CD8-positive, alpha-beta memory T cell (primary cell): Measurements from ENCODE around the gene WNK3. TPM values are rescaled to one million over a fixed set of nuclear protein-coding genes. Genes with fewer than 3 reads are reported as not detected.
"Not testable (repeated sequence)": the region's sequence is repeated elsewhere in the genome, so short reads cannot be mapped to it uniquely, and the experiment has no call there.

Experiments used
- CTCF ChIA-PET: fragments of 350-600 bp; sonication (Branson Sonifier 250); formaldehyde crosslinking; loops from one replicate; lab custom pipeline; 2021; ENCODE audit warnings: antibody characterized with exemption; lab: Charles Lee
- POLR2A ChIA-PET: fragments of 350-600 bp; sonication (Branson Sonifier 250); formaldehyde crosslinking; loops from one replicate; lab custom pipeline; 2021; ENCODE audit warnings: antibody characterized with exemption; lab: Charles Lee
- DNase-seq, 5 donors: peaks; one replicate each; pipeline versions ENCODE4 v3.0.0 to v3.0.0-alpha.2; 2020 to 2022; ENCODE audit warnings: mixed read lengths in 1 of 5
- H3K27ac ChIP-seq: one replicate; pipeline ENCODE4 v1.7.0; 2013; ENCODE audit warnings: low read depth, mild to moderate bottlenecking, low read length, moderate library complexity
- H3K27me3 ChIP-seq: 2 replicates; pipeline ENCODE4 v1.7.0; 2013; ENCODE audit warnings: low read length, mild to moderate bottlenecking; ENCODE audit not compliant: insufficient read depth, poor library complexity, severe bottlenecking
- H3K36me3 ChIP-seq: 2 replicates; pipeline ENCODE4 v1.7.0; 2013; ENCODE audit warnings: mild to moderate bottlenecking, low read length, moderate library complexity; ENCODE audit not compliant: insufficient read depth
- H3K4me1 ChIP-seq: 2 replicates; pipeline ENCODE4 v1.7.0; 2013; ENCODE audit warnings: mild to moderate bottlenecking, low read length, moderate library complexity; ENCODE audit not compliant: insufficient read depth
- H3K4me3 ChIP-seq: 2 replicates; pipeline ENCODE4 v1.7.0; 2013; ENCODE audit warnings: mild to moderate bottlenecking, low read length
- H3K9me3 ChIP-seq: 2 replicates; pipeline ENCODE4 v1.7.0; 2013; ENCODE audit warnings: mild to moderate bottlenecking, low read length
- H3K27ac Mint-ChIP-seq, 8 donors: one replicate each; pipeline ENCODE4 v1.8.0; 2020 to 2021; ENCODE audit warnings: mixed read lengths in 8 of 8, mild to moderate bottlenecking in 6 of 8, inconsistent platforms in 3 of 8, moderate library complexity in 3 of 8
- H3K27me3 Mint-ChIP-seq, 2 donors: one replicate each; pipeline ENCODE4 v1.8.0; 2020 to 2021; ENCODE audit warnings: mixed read lengths in 2 of 2, mild to moderate bottlenecking in 1 of 2, moderate library complexity in 1 of 2
- H3K36me3 Mint-ChIP-seq, 3 donors: one replicate each; pipeline ENCODE4 v1.8.0; 2020 to 2021; ENCODE audit warnings: mixed read lengths in 3 of 3, inconsistent platforms in 1 of 3, mild to moderate bottlenecking in 1 of 3
- H3K4me1 Mint-ChIP-seq, 3 donors: one replicate each; pipeline ENCODE4 v1.8.0; 2020 to 2021; ENCODE audit warnings: mixed read lengths in 3 of 3, inconsistent platforms in 1 of 3, mild to moderate bottlenecking in 1 of 3
- H3K4me3 Mint-ChIP-seq, 7 donors: one replicate each; pipeline ENCODE4 v1.8.0; 2020 to 2021; ENCODE audit warnings: mixed read lengths in 7 of 7, mild to moderate bottlenecking in 6 of 7, moderate library complexity in 4 of 7, inconsistent platforms in 2 of 7
- H3K9me3 Mint-ChIP-seq, 5 donors: one replicate each; pipeline ENCODE4 v1.8.0; 2020 to 2022; ENCODE audit warnings: mixed read lengths in 5 of 5, mild to moderate bottlenecking in 3 of 5, moderate library complexity in 2 of 5, inconsistent platforms in 1 of 5
- polyA plus RNA-seq: library from polyadenylated mRNA; unstranded; fragments of 300-500 nt; fragmentation: Illumina TruSeq; gene quantifications from one replicate; pipeline ENCODE4 v1.2.3, GENCODE V29; 2021
- total RNA-seq, 2 experiments: library from RNA; stranded (reverse); gene quantifications; one replicate each; pipeline ENCODE4 v1.2.3, GENCODE V29; 2021

WNK3 gene
- total RNA-seq (under 1 TPM; 0.13 TPM), polyA plus RNA-seq (0.13 TPM)

GRCh38 chrX:54357414-54358377 is at the start of gene WNK3:
Gene WNK3, minus strand, starts transcription at chrX:54358046.
- peaks cover 0 to under 1% (median 0%) of the 10 kb centered on the region in 5 donors for H3K9me3 Mint-ChIP-seq
- Histone ChIP-seq H3K36me3 (no peaks in the 10 kb centered on the region), H3K27me3 (no peaks in the 10 kb centered on the region), H3K4me1 (no peaks in the 10 kb centered on the region), H3K4me3 (peak within 1 kb of the TSS; percentile 56), H3K9me3 (no peaks in the 10 kb centered on the region), H3K27ac (no peak within 1 kb of the TSS)
- H3K4me1 Mint-ChIP-seq = peaks cover 13 to 26% (median 19%) of the 10 kb centered on the region in 3 donors
- ChIA-PET CTCF (interaction anchor here (0.6 kb wide), 1 partner anchor 184 kb away, joined by 3 read pairs; no protein-coding TSS in a partner anchor), POLR2A (no interaction called here)
- H3K27me3 Mint-ChIP-seq = peaks cover 34 to 57% of the 10 kb centered on the region in 2 donors
- peak within 1 kb of the TSS; percentile 73 to 87 (median 82) for H3K4me3 Mint-ChIP-seq
- peak in 2 of 5 donors; percentile 4 to 43 for DNase-seq
- no peaks in the 10 kb centered on the region for H3K36me3 Mint-ChIP-seq
- H3K27ac Mint-ChIP-seq = peak within 1 kb of the TSS in 3 of 8 donors; percentile 11 to 88 (median 20)

- no peaks in the 10 kb centered on the region for H3K36me3 Mint-ChIP-seq
- POLR2A ChIA-PET = no interaction called here
Measured at GRCh38 chrX:54407266-54407665, 49.4 kb upstream of the WNK3 start.

DNA sequence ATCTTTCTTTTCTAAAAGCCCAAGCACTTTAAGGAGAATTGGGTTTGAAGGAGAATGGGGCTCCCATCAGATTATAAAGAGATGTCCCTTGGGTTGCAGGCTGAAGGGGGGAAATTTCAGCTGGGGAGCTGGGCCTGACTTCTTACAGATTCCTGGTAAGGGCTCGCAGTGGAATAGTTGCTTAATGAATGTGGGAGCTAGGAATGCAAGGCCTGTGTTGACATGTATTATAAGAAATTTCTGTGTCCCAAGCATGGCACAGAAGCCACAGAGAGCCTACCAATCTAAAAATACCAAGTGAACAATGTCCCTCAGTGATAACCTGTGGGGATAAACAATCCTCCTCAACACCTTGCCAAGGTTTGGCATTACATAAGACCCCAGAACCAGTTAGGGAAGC is 39.3 kb upstream of the WNK3 start:
- Mint-ChIP-seq H3K36me3 (no peaks in the 10 kb centered on the region), H3K4me1 (no peaks in the 10 kb centered on the region), H3K27ac (no peak overlapping the region), H3K27me3 (peaks cover 0 to 1% of the 10 kb centered on the region in 2 donors), H3K9me3 (no peaks in the 10 kb centered on the region), H3K4me3 (no peak overlapping the region)
- Histone ChIP-seq H3K27ac (no peak overlapping the region), H3K4me3 (no peak overlapping the region), H3K27me3 (no peaks in the 10 kb centered on the region), H3K4me1 (no peaks in the 10 kb centered on the region), H3K9me3 (no peaks in the 10 kb centered on the region), H3K36me3 (no peaks in the 10 kb centered on the region)
- CTCF ChIA-PET = no interaction called here
- no peak for DNase-seq
- POLR2A ChIA-PET = no interaction called here

More at GRCh38 chrX:54407266-54407665, 49.4 kb upstream of the WNK3 start:
- no peak for DNase-seq
- H3K4me1 Mint-ChIP-seq = peaks cover 6 to 14% (median 8%) of the 10 kb centered on the region in 3 donors
- Histone ChIP-seq H3K27me3 (no peaks in the 10 kb centered on the region), H3K4me3 (no peak overlapping the region), H3K27ac (no peak overlapping the region), H3K36me3 (no peaks in the 10 kb centered on the region), H3K9me3 (no peaks in the 10 kb centered on the region), H3K4me1 (peaks cover 4% of the 10 kb centered on the region)
- H3K27me3 Mint-ChIP-seq = peaks cover 16 to 22% of the 10 kb centered on the region in 2 donors
- no peak overlapping the region for H3K27ac Mint-ChIP-seq
- H3K9me3 Mint-ChIP-seq = no peaks in the 10 kb centered on the region
- CTCF ChIA-PET = no interaction called here
- peak overlapping the region in 2 of 7 donors; percentile 20 to 74 for H3K4me3 Mint-ChIP-seq

DNA sequence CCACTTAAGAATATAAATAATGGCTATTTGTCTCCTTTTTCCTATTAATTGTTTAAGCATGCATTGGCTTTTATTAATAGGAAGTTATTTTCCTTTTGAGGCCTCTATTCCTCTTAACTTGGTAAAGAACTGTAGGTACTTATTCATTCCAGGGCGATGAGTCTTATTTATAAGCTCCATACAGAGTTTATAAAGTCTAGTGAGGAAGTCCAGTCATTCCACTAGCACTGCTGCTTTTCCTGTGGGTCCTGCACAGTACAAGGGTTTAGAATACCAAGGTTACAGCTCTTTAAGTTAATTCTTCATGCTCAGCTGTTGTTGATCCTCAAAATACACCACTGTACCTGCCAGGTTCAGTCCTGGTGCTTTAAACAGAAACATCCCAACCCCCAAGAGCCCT is 28.5 kb upstream of the WNK3 start:
- Histone ChIP-seq H3K4me1 (no peaks in the 10 kb centered on the region), H3K27me3 (no peaks in the 10 kb centered on the region), H3K9me3 (no peaks in the 10 kb centered on the region), H3K4me3 (no peak overlapping the region), H3K27ac (no peak overlapping the region), H3K36me3 (no peaks in the 10 kb centered on the region)
- H3K27me3 Mint-ChIP-seq = no peaks in the 10 kb centered on the region
- CTCF ChIA-PET = no interaction called here
- no peak overlapping the region for H3K27ac Mint-ChIP-seq
- no peak overlapping the region for H3K4me3 Mint-ChIP-seq
- no peak for DNase-seq
- H3K9me3 Mint-ChIP-seq = no peaks in the 10 kb centered on the region
- POLR2A ChIA-PET = no interaction called here
- no peaks in the 10 kb centered on the region for H3K36me3 Mint-ChIP-seq
- no peaks in the 10 kb centered on the region for H3K4me1 Mint-ChIP-seq

DNA sequence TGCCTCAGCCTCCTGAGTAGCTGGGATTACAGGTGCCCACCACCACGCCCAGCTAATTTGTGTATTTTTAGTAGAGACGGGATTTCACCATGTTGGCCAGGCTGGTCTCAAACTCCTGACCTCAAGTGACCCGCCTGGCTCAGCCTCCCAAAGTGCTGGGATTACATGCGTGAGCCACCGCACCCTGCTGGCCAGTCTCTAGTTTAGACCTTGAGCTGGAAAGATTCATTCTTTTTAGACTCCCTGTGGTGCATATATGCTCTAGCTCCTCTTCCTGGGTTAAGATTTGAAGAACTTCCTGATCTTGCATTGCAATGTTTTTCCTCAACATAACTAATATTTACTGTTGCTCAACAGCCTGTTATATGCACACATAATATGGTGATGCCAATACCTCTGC is 26.8 kb upstream of the WNK3 start:
- POLR2A ChIA-PET, H3K9me3 Mint-ChIP-seq, H3K4me1 ChIP-seq, H3K27me3 ChIP-seq, H3K27me3 Mint-ChIP-seq, H3K36me3 Mint-ChIP-seq, H3K27ac Mint-ChIP-seq, H3K9me3 ChIP-seq, CTCF ChIA-PET, H3K4me1 Mint-ChIP-seq, H3K27ac ChIP-seq, H3K36me3 ChIP-seq, DNase-seq, H3K4me3 ChIP-seq, H3K4me3 Mint-ChIP-seq: not testable (repeated sequence)

DNA sequence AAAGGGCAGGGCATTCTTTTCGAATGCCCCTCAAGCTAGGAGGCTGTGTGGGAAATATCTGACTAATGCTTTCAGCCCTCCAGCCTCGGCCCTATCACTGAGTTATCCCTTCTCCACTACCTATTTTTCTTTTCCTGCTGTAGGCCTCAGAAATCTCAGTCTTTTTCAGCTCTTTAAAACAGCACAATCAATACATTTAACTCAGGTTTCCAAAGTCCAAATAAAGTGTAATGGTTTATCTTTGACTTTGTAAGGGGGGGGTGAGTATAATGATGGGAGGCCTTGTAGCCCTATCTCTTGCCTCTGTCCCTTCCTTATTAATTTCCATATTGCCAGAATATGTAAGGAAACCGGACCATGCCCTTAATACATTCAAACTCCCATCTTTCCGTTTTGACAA is 1.6 kb upstream of the WNK3 start:
- H3K4me1 Mint-ChIP-seq = peaks cover 13 to 26% (median 19%) of the 10 kb centered on the region in 3 donors
- H3K36me3 Mint-ChIP-seq = no peaks in the 10 kb centered on the region
- ChIA-PET CTCF (no interaction called here), POLR2A (no interaction called here)
- Histone ChIP-seq H3K27me3 (no peaks in the 10 kb centered on the region), H3K4me3 (no peak overlapping the region), H3K36me3 (no peaks in the 10 kb centered on the region), H3K9me3 (no peaks in the 10 kb centered on the region), H3K4me1 (no peaks in the 10 kb centered on the region), H3K27ac (no peak overlapping the region)
- H3K27ac Mint-ChIP-seq = peak overlapping the region in 1 of 8 donors; percentile 15
- no peaks in the 10 kb centered on the region for H3K9me3 Mint-ChIP-seq
- peak overlapping the region in 6 of 7 donors; percentile 69 to 83 (median 76) for H3K4me3 Mint-ChIP-seq
- DNase-seq = no peak
- H3K27me3 Mint-ChIP-seq = peaks cover 30 to 54% of the 10 kb centered on the region in 2 donors

- DNase-seq = peak in 2 of 5 donors; percentile 1 to 53
- ChIA-PET POLR2A (no interaction called here), CTCF (no interaction called here)
- Mint-ChIP-seq H3K9me3 (no peaks in the 10 kb centered on the region), H3K27ac (no peak overlapping the region), H3K4me3 (peak overlapping the region; percentile 73 to 83 (median 80)), H3K27me3 (peaks cover 30 to 54% of the 10 kb centered on the region in 2 donors), H3K4me1 (peaks cover 13 to 26% (median 19%) of the 10 kb centered on the region in 3 donors), H3K36me3 (no peaks in the 10 kb centered on the region)
- Histone ChIP-seq H3K27me3 (no peaks in the 10 kb centered on the region), H3K9me3 (no peaks in the 10 kb centered on the region), H3K4me1 (no peaks in the 10 kb centered on the region), H3K36me3 (no peaks in the 10 kb centered on the region), H3K4me3 (peak overlapping the region; percentile 56), H3K27ac (no peak overlapping the region)
Measured at GRCh38 chrX:54358424-54359211, 772 bp upstream of the WNK3 start.

GRCh38 chrX:54352677-54353076 is 5.2 kb downstream of the WNK3 start:
- Histone ChIP-seq H3K9me3 (no peaks in the 10 kb centered on the region), H3K4me1 (no peaks in the 10 kb centered on the region), H3K27ac (no peak overlapping the region), H3K27me3 (no peaks in the 10 kb centered on the region), H3K4me3 (no peak overlapping the region), H3K36me3 (no peaks in the 10 kb centered on the region)
- DNase-seq = no peak
- POLR2A ChIA-PET = no interaction called here
- CTCF ChIA-PET = no interaction called here
- Mint-ChIP-seq H3K4me3 (no peak overlapping the region), H3K27ac (no peak overlapping the region), H3K36me3 (no peaks in the 10 kb centered on the region), H3K9me3 (peaks cover 0 to 3% (median 0%) of the 10 kb centered on the region in 5 donors), H3K4me1 (peaks cover 10 to 11% (median 10%) of the 10 kb centered on the region in 3 donors), H3K27me3 (peaks cover 23 to 24% of the 10 kb centered on the region in 2 donors)
